ENCODE results near the gene FRMD3.

- TF ChIP-seq CTCF (conservative IDR thresholded peaks at IDR 0.05) (no peak), EZH2 (IDR thresholded peaks at IDR 0.05; ENCODE audit: low read depth) (no peak)
These were observed 46.8 kb upstream of the FRMD3 start for GRCh38 chr9:83584995-83585394.
